HG02678 (cell line): ENCODE measurements around the gene IFRD2.
"Not testable (repeated sequence)": the region's sequence is repeated elsewhere in the genome, so short reads cannot be mapped to it uniquely, and the experiment has no call there.

ENCODE experiments used
- ATAC-seq: cut with Tn5 transposase; IDR thresholded peaks from one replicate; pipeline ENCODE4 v1.9.1; 2021; ENCODE audit warnings: mild to moderate bottlenecking, moderate library complexity; ENCODE audit not compliant: unreplicated experiment

The IFRD2 gene

GRCh38 chr3:50255251-50255615, 37.0 kb downstream of the IFRD2 start:
- ATAC-seq: no peak

- ATAC-seq: no peak
These were observed 37.5 kb downstream of the IFRD2 start for GRCh38 chr3:50254577-50255250.

GRCh38 chr3:50251220-50251619, 41.0 kb downstream of the IFRD2 start:
- ATAC-seq: no peak

GRCh38 chr3:50250514-50250913, 41.7 kb downstream of the IFRD2 start:
- ATAC-seq: no peak

GRCh38 chr3:50249457-50249856, 42.8 kb downstream of the IFRD2 start:
- ATAC-seq: no peak

- ATAC-seq: no peak
These were observed 43.8 kb downstream of the IFRD2 start for GRCh38 chr3:50248387-50248786.

- ATAC-seq: peak; percentile 62
These were observed 45.7 kb downstream of the IFRD2 start for GRCh38 chr3:50246517-50246954.

- peak; percentile 71 for ATAC-seq
These were observed 46.3 kb downstream of the IFRD2 start for GRCh38 chr3:50245831-50246516.

- ATAC-seq: no peak
These were observed 46.9 kb downstream of the IFRD2 start for GRCh38 chr3:50245251-50245745.

GRCh38 chr3:50244813-50245212, 47.4 kb downstream of the IFRD2 start:
- ATAC-seq: not testable (repeated sequence)

GRCh38 chr3:50243543-50243895, 48.7 kb downstream of the IFRD2 start:
- ATAC-seq: no peak

- ATAC-seq: no peak
These were observed 49.2 kb downstream of the IFRD2 start for GRCh38 chr3:50242851-50243542.

- ATAC-seq: no peak
These were observed 49.9 kb downstream of the IFRD2 start for GRCh38 chr3:50242381-50242770.

- no peak for ATAC-seq
These were observed 50.4 kb downstream of the IFRD2 start for GRCh38 chr3:50241713-50242380.

GRCh38 chr3:50241163-50241562, 51.1 kb downstream of the IFRD2 start:
- ATAC-seq: no peak

- ATAC-seq: no peak
These were observed 52.6 kb downstream of the IFRD2 start for GRCh38 chr3:50239649-50240048.

GRCh38 chr3:50238549-50239026, 53.6 kb downstream of the IFRD2 start:
- ATAC-seq: no peak

- ATAC-seq: peak; percentile 29
These were observed 54.3 kb downstream of the IFRD2 start for GRCh38 chr3:50237754-50238548.
